GM19397 (cell line): Measurements from ENCODE around the gene ALG14.

Experiments used
- ATAC-seq: cut with Tn5 transposase; IDR thresholded peaks from one replicate; pipeline ENCODE4 v1.9.1; 2021; ENCODE audit warnings: mild to moderate bottlenecking, moderate library complexity; ENCODE audit not compliant: unreplicated experiment

The ALG14 gene

DNA sequence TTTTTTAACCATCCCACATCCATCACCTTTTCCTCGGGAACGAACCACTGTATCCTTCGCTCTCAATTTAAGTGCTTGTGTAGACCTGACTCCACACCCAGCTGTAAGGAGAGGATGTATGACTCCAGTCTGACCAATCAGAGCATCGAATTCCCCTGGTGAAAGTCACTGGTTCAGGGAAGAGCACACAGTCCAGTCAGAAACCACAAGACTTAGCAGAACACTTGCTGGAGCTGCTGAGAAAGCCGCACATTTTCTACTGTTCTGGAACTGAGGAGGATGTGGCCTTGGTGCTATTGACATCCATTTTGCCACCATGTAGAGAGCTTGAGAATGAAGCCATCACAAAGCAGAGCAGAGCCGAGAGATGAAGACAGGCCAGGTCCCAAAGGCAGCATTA, 86.0 kb downstream of the ALG14 start:
- ATAC-seq: no peak

DNA sequence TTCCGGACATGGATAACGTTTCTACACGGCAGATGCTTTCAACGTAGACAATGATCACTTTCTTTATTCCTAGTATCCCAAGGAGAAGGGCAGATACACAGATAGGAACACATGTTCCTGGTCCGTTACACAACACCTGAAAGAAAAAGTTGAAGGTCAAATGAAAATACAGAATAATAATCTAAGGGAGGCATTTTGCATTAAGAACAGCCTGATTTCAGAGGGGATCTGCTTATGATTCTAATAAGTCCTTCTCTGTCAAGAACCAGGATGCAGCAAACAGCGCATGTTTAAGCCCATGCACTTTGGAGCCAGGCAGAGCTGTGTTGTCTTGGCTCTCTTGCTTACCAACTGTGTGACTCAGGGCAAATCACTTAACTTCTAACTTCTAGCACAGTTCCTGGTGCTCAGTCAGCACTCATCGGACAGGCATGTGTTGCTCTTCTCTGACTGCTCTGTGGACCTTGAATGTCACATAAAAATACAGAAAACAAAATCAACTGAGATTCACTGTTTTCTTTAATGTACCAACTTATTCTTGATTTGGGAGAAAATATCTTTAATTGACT, 89.5 kb downstream of the ALG14 start:
- no peak for ATAC-seq

DNA sequence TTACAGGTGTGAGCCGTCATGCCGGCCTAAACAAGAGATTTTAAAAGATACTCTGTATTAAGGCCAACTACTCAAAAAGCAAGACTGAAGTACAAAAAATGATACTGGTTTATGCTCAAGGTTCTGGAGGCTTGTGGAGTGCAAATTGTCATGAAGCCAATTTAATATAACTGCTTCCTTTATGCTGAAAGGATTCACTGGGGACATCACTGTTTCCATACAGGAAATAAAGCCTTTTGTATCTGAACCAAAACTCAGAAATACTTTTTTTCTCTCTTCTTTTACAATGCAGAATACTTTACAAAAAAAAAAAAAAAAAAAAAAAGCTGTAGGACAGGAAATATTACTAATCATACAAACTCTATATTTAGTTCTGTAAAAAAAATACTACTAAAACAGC, 90.4 kb downstream of the ALG14 start:
- ATAC-seq: no peak

DNA sequence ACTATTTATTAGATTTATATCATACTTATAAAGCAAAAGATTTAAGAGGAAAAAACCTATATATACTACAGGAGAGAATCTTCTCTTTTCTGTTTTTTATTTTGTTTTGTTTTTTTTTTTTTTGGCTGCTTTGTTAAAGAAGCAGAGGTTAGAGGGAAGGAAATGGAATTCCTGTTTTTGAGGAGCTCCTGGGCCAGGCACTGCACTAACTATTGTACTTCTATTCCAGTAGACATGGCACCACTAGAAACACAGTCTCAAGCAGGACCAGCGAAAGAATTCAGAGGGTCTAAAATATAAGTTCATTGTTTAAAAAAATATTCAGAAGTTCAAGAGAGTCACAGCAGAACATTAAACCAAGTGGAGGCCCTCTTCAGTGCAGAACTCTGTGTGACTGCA, 91.2 kb downstream of the ALG14 start:
- ATAC-seq: no peak

DNA sequence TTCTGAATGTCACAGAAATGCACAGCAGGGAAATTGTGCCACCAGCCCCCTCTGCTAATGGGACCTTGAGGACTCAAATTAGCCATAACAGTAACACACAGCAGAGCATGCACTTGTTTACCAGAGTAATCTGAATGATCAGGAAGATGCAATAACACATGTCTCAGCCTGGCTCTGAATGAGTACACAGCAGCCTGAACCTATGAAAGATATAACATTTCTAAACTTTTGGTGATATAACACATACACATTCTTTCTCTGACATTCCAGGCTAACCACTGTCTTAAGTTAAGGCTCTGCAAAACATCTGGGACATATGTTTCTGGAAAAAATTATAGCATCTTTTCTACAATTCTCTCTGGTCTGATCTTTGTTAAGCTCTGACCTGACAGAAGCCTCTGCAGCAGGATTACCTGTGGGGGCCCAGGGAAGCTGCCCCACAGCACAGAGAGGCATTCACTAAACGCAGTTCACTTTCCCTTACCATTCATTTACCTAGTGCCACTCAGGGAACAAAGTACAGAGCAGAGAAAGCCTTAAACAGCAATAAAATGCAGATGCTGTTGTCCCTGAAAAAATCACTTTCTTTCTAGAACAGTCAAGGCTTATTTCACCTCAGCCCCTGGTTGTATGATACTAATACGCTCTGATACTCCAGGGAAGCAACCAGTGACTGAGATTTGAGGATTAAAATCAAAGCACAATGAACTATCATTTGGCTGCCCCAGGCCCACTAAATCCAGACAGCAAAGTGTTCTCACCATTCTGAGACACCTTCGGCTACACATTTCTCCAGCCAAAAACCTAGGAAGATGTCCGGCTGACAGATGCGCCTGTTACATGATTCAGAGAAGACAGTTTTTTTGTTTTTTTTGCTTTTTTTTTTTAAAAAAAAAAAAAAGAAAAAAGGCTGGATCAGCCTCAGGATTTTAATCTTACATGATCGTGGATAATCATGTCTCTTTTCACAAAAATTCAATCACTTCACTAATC, 91.9 kb downstream of the ALG14 start:
- ATAC-seq: no peak

DNA sequence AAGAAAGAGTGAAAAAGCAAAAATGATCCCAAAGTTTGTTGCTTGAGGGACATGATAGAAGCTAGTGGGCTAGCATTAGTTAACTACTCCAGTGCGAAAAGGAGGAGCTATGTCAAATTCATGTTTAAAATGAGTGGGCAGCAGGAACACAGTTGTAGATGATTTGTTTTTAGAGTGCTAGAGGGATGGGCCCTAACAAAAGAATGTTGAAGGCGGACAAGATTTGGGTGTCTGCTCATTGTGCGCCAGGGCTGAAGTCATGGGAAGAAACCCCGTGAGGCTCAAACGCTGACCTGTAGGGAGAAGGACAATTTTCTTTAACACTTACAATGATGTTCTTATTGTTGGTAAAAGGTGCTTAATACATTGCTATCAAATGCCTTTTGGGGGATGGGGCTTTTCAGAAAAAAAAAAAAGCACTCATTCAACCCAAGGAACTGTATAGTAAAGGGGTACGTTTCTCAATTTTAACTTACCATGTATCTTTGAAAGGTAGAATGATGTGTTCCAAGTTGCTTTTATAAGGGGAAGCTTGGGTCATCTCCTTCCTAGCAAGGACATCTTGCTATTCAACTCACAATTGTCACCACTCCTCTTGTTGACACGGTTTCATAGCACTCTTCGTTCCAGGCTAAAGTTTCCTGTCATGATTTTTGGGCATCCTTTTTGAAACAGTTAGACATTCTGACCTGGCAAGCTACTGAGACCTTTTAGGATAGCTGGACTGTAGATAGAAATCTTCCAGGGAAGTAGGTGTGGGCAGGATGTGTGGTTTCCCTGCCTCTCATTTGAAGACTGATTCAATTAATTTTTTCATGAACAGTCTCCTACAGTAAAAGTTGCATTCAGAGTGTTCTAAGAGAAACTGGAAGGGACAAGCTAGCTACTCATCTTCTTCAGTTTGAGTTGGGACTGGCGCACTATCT, 92.8 kb downstream of the ALG14 start:
- no peak for ATAC-seq

DNA sequence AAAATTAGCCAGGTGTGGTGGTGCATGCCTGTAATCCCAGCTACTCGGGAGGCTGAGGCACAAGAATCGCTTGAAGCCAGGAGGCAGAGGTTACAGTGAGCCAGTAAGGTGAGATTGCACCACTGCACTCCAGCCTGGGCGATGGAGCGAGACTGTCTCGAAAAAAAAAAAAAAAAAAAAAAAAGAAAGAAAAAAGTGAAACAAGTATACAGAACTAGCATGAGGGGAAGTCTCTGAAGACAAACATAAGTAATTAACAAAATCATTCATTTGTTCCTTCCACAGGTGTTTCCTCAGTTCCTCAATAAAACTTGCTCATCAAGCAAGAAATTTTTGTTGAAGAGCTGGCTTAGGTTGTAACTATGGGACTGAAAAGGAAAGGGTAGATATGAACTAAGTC, 93.6 kb downstream of the ALG14 start:
- ATAC-seq: no peak

DNA sequence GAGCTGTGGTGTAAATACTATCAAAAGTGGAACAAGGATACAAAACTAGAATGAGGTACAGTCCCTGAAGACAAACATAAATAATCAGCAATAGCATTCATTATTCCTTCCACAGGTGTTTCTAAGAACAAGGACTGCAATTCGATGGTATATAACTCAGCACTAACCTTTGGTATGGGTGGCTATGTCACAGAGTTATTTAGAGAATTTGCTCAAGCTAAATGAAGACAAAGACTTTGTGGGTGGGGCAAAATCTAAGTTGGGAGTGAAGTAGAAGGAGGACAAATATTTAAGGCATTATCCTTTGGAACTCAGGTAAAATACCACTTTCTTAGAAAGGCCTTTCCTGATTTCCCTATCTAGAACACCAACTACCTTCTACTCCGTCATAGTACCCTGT, 94.3 kb downstream of the ALG14 start:
- ATAC-seq: no peak

DNA sequence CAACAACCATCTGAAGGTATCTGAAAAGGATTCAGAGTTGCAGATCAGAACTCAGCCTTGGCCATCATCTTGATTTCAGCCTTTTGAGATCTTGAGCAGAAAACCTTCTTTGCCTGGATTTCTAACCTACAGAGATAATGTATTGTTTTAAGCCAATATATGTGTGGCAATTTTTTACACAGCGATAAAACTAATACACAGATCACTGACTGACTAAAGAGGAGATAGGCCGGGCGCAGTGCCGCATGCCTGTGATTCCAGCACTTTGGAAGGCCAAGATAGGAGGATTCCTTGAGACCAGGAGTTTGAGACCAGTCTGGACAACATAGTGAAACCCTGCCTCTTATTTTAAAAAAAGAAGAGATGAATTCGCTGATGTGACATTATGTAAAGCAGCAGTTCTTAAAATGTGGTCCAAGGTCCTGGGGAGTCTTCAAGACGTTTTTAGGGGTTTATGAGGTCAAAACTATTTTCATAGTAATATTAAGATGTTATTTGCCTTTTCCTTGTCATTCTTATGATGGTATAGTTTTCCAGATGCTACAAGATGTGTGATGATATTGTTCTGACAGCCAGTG, 95.7 kb downstream of the ALG14 start:
- ATAC-seq: no peak

DNA sequence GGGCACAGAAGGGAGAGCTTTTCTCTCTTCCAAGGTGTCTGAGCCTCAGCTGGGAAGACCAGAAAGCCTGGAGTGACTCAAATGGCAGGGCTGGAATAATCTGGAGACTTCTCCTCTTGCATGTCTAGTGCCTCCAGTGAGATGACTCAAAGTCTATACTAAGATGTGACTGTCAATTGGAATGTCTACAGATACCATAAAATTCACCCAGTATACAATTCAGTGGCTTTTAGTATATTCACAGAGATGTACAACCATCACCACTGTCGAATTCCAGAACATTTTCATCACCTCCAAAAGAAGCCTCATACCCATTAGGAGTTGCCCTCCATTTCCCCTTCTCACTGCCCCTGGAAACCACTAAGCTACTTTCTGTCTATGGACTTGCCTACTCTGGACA, 97.9 kb downstream of the ALG14 start:
- no peak for ATAC-seq

DNA sequence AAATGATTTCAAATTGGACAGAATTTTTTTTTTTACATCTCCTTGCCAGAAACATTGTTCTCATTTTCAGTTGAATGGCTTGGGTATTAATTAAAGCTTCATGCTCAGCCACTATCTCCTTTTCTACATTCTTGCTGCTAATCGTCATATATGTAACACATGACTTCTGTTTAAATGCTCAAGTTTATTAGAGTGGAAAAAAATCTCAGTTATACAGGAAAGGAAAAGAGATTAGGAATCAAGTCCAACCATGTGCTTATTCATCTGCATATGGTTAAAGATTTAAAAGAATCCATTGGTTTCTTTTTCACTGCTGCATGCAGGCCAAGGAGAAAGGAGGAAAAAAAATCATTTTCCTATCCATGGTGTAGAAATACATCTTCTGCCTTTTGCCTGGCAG, 98.5 kb downstream of the ALG14 start:
- no peak for ATAC-seq

DNA sequence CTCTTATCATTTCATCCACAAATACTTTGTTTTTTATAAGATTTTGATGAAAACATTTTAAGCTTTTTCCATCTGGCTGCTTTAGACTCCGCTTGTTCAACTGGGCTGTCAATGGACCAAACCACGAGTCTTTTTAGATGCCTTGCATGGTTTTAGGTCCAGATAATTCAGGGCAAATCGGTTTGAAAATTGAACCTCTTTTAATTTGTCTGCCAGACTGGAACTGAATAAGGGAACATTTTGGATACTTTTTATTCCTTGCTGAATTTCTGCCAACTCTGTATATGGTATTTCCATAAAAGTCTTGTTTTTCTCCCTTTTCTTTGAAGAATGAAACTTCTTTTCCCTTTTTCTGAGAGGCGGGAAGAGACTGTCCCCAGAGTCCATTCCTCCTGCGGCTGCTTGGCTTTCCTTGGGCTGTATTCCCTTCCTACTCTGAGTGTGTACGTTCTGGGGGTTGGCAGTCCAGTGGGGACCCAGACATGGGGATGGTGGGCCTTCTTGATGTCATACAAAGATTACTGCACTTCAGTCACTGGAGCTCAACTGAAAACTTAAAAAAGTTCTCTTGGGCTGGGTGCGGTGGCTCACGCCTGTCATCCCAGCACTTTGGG, 99.3 kb downstream of the ALG14 start:
- no peak for ATAC-seq

DNA sequence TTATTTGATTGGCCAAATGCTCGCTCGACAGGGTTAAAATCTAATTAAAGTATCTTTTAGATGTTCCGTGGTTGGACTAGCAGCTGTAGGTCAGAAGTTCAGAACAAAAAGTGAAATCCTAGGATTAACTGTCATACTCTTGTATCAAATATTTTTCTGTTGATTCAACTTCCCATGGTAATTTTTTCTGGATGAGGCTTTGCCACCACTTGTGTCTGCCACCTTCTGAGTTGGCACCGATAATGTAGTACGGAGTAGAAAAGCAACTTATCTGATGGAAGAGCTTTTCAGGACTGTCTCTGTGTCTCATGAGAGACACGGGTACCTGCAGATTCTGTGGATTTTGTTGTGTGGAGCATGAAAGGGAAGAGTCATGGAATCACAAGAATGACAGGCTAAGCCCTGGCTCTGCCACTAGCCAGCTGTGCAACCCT, 101.2 kb downstream of the ALG14 start:
- no peak for ATAC-seq

DNA sequence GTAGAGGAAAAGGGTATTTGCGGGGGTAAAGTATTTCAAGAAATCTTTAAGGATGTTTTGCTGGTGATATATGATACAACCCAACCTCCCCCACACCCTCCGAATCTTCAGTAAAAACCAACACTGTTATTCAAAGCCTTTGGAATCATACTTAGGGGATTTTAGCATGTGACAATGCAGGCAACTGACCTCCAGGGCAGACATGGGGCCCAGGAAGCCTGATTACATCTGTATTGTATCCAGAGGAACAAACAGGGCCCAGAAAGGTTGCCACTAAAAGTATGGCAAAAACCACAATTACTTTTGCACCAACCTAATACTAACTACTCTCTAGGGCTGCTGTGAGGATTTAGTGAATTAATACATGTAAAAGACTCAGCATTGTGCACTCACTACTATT, 102.0 kb downstream of the ALG14 start:
- no peak for ATAC-seq

DNA sequence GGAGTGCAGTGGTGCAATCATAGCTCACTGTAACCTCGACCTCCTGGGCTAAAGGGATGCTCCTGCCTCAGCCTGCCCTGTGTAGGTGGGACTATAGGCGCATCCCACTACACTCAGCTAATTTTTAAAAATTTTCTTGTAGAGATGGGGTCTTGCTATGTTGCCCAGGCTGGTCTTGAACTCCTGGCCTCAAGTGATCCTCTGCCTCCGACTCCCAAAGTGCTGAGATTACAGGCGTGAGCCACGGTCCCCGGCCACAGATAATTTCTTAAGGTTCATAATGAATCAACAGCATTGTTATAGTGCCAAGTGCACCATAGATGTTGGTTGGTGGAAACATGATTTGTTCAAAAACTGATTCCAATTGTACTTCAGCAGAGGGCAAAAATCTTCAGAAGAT, 103.6 kb downstream of the ALG14 start:
- ATAC-seq: no peak

DNA sequence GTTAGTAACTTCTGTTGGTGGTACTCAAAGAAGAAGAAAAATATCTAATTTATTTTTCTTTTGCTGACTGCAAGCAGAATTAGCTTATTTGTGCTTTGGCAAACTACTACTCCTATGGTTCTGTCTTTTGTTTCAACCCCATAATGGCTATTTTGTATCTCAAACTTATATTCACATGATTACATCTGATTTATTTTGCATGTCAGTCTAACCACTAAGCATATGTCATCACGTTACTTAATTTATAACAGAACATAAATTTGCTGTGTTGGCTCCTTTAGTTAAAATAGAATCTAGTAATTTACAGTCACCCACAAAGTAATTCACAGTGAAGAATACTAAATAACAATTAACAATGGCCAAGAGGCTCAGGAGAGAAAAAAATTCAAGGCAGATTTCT, 106.7 kb downstream of the ALG14 start:
- ATAC-seq: no peak

DNA sequence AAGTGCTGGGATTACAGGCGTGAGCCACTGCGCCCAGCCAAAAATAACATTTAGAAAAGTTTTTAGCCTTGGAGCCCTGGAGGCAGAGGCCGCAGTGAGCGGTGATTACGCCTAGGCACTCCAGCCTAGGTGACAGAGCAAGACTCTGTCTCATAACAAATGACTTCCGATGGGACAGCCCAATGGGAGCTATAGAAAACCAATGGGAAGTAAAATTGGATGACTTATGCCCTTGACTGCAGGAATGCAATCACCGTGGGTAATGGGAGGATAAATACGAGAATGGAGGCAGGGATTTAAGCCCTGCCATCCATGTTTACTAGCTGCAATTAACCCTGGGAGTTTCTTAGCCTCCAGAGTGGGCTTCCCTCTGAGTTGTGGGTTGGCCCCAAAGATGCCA, 108.9 kb downstream of the ALG14 start:
- ATAC-seq: no peak

DNA sequence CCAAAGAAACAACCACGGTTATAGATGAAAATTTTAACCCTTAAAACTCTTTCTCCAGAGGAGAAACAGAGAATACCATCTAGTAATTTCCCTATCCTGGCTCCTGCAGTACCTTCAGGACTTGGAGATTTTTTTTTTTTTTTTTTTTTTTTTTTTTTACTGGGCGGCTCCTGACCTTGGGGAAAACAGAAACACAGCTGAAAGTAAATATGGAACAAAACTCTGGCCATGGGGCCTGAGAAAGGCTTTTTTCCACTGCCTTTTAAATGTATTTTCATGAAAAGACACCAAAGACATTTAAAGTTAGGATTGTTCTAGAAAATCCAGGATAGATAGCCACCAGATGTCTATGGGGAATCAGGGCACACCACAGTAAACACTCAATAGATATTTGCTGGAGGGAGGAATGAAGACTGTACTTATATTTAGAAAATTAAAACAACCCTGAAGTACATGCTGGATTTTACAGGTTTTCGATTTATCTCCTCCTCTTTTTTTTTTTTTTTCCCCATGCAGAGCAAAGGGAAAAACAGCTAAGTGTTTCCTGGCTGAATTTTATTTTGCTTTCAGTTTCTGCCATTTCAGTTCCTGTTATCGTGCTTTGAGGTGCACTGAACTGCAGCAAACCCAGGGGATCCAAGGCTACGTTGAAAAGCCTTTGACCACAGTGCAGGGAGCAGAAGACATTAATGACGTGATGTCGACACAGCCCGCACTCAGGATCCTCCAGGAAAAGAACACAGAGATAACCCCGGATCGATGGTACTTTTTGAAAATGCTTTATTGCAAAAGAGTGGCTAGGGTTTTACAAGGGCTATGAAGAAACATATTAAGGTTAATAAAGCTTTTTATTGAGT, 110.1 kb downstream of the ALG14 start:
- peak; percentile 88 for ATAC-seq

DNA sequence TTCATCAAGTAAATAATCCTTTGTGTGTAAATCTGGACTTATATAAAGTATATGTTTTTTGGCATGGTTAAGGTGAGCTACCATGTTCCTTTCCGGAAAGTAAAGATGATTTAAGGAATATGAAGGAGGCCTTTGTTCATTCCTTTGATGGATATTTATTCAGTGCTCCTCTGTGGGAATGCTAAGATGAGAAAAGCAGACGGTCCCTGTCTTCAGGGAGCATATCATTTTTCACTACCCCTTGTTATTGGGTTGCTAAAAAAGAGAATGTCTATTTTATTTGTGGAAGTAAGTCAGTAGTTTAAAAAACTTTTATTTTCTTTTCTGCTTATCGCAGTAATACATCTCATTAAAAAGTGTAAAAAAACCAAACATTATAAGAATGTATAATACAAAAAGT, 110.8 kb downstream of the ALG14 start:
- no peak for ATAC-seq

DNA sequence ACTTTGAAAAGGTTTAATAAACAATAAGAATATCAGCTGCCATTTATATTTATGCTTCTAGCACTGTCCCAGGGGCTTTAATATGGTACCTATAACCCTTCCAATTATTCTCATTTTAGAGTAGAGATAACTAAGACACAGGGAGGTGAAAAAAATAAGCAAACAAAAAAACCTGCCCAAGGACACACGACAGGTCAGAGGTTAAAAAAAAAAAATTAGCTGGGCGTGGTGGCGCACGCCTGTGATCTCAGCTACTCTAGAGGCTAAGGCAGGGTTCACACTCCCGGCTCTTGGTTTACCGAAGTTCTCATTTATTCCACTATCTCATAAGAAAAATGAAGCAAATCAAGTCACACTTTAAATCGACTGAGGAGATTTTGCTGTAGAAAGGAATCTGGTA, 111.2 kb downstream of the ALG14 start:
- ATAC-seq: no peak
